HFFc6 (cell line): ENCODE results near the gene ATP2B2. TPM values are rescaled to one million over a fixed set of nuclear protein-coding genes. Genes with fewer than 3 reads are reported as not detected.

Experiments
- DNase-seq: peaks from one replicate; pipeline ENCODE4 v3.0.0-alpha.2; 2018
- H3K27ac Mint-ChIP-seq: 2 replicates; pipeline ENCODE4 v1.8.0; 2020; ENCODE audit warnings: mild to moderate bottlenecking, mixed read lengths
- H3K27me3 Mint-ChIP-seq: 2 replicates; pipeline ENCODE4 v1.8.0; 2021; ENCODE audit warnings: mild to moderate bottlenecking, moderate library complexity, mixed read lengths; ENCODE audit not compliant: insufficient read depth
- H3K36me3 Mint-ChIP-seq: 2 replicates; pipeline ENCODE4 v1.8.0; 2021; ENCODE audit warnings: low read depth, mixed read lengths
- H3K4me1 Mint-ChIP-seq: 2 replicates; pipeline ENCODE4 v1.8.0; 2020; ENCODE audit warnings: low read depth, mixed read lengths
- H3K4me3 Mint-ChIP-seq: 2 replicates; pipeline ENCODE4 v1.8.0; 2020; ENCODE audit warnings: mild to moderate bottlenecking, moderate library complexity, mixed read lengths
- H3K9me3 Mint-ChIP-seq: 2 replicates; pipeline ENCODE4 v1.8.0; 2020; ENCODE audit warnings: mild to moderate bottlenecking, mixed read lengths
- CTCF ChIP-seq: fragments of 200-600 bp; sonication (generic); IDR thresholded peaks from 2 replicates; pipeline ENCODE4 v1.5.0; 2021; ENCODE audit warnings: antibody characterized with exemption, mild to moderate bottlenecking
- total RNA-seq, 6 experiments: library from RNA; stranded (reverse); fragmentation: NEBNext Ultra II Directional; extraction: Animal tissue kit (Norgen Biotek cat#: 25700); gene quantifications; 2 replicates in 1 of 6; 3 replicates in 5 of 6; pipeline ENCODE4 v1.2.3, GENCODE V29; 2021

Gene ATP2B2
- total RNA-seq, 6 experiments from 2014 or later, result not detected

GRCh38 chr3:10305331-10305902 is 200.0 kb downstream of the ATP2B2 start:
- Mint-ChIP-seq H3K27ac (no peak overlapping the region), H3K4me3 (no peak overlapping the region), H3K4me1 (peaks cover 10% of the 10 kb centered on the region), H3K36me3 (peaks cover 69% of the 10 kb centered on the region), H3K9me3 (no peaks in the 10 kb centered on the region), H3K27me3 (peaks cover 4% of the 10 kb centered on the region)
- no peak for TF ChIP-seq CTCF
- no peak for DNase-seq

GRCh38 chr3:10304905-10305304 is 200.5 kb downstream of the ATP2B2 start:
- H3K4me1 Mint-ChIP-seq, result peaks cover 5% of the 10 kb centered on the region
- TF ChIP-seq CTCF, result no peak
- H3K36me3 Mint-ChIP-seq, result peaks cover 64% of the 10 kb centered on the region
- no peaks in the 10 kb centered on the region for H3K9me3 Mint-ChIP-seq
- no peak overlapping the region for H3K4me3 Mint-ChIP-seq
- DNase-seq, result no peak
- peaks cover 4% of the 10 kb centered on the region for H3K27me3 Mint-ChIP-seq
- no peak overlapping the region for H3K27ac Mint-ChIP-seq

DNA sequence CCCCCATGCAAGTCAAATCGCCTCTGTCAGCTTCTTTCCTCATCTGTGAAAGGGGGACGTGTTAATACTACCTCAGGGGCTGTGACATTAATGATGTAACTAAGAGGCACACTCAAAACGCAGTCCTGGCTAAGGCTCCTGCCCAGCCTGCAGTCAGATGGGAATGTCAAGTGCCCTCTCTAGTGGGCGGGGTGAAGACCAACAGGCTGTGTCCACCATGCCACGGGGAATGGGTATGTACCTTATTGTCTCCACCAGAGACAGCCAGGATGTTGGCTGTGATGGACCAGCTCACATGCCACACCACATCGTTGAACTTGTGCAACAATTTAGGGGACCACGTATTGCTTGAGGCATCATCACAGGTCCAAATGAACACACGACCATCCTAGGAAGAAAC is 201.6 kb downstream of the ATP2B2 start:
- DNase-seq, result no peak

DNA sequence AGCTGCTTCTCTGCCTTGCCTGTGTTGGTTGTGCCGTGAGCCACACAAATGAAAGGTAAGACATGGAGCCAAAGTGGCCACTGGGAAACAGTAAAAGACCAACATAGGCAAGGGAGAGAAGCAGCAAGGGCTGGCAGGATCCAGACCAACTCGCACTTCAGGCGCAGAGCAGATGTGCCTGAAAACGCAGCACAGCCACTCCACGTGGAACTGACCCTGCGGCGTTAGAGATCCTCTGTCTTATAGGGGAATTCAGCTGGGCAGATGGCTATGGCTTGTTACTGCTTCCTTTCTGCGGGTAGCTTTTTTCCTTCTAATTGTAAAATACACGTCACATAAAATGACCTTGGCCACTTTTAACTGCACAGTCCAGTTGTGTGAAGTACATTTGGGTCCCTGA is 202.3 kb downstream of the ATP2B2 start:
- no peaks in the 10 kb centered on the region for H3K9me3 Mint-ChIP-seq
- H3K4me1 Mint-ChIP-seq, result 0 out of 2 replicates have a peak, but pooled peaks cover 6% of the 10 kb centered on the region
- peaks cover 58% of the 10 kb centered on the region for H3K36me3 Mint-ChIP-seq
- H3K27ac Mint-ChIP-seq, result no peak overlapping the region
- DNase-seq, result no peak
- no peak for TF ChIP-seq CTCF
- no peak overlapping the region for H3K4me3 Mint-ChIP-seq
- peaks cover 4% of the 10 kb centered on the region for H3K27me3 Mint-ChIP-seq

More for the DNA sequence above, 201.6 kb downstream of the ATP2B2 start:
- Mint-ChIP-seq H3K4me1 (0 out of 2 replicates have a peak, but pooled peaks cover 6% of the 10 kb centered on the region), H3K27me3 (peaks cover 4% of the 10 kb centered on the region), H3K36me3 (peaks cover 61% of the 10 kb centered on the region), H3K27ac (no peak overlapping the region), H3K9me3 (no peaks in the 10 kb centered on the region), H3K4me3 (no peak overlapping the region)
- no peak for TF ChIP-seq CTCF

GRCh38 chr3:10300087-10300486 is 205.3 kb downstream of the ATP2B2 start:
- Mint-ChIP-seq H3K27ac (peak overlapping the region; percentile 48; the same call in 1 of the 2 replicates), H3K36me3 (peaks cover 46% of the 10 kb centered on the region), H3K27me3 (peaks cover 3% of the 10 kb centered on the region), H3K9me3 (no peaks in the 10 kb centered on the region), H3K4me1 (0 out of 2 replicates have a peak, but pooled peaks cover 6% of the 10 kb centered on the region), H3K4me3 (no peak overlapping the region)
- no peak for DNase-seq
- no peak for TF ChIP-seq CTCF
